ENCODE results near the gene MAML2.

- no peak for TF ChIP-seq CTCF (IDR thresholded peaks at IDR 0.05)
- TF ChIP-seq ZFX (IDR thresholded peaks at IDR 0.05; ENCODE audit: borderline replicate concordance): no peak
These were observed 114.5 kb downstream of the MAML2 start for GRCh38 chr11:96228473-96228891.

All from 22Rv1 (cell line).